Superior temporal gyrus (tissue), 1 donor: ENCODE results near the gene EXOC5.
"Not testable (repeated sequence)": the region's sequence is repeated elsewhere in the genome, so short reads cannot be mapped to it uniquely, and the experiment has no call there.

Source experiments
- DNase-seq: peaks from one replicate; pipeline ENCODE4 v3.0.0-alpha.2; 2016; ENCODE audit errors: extremely low spot score

The EXOC5 gene

DNA sequence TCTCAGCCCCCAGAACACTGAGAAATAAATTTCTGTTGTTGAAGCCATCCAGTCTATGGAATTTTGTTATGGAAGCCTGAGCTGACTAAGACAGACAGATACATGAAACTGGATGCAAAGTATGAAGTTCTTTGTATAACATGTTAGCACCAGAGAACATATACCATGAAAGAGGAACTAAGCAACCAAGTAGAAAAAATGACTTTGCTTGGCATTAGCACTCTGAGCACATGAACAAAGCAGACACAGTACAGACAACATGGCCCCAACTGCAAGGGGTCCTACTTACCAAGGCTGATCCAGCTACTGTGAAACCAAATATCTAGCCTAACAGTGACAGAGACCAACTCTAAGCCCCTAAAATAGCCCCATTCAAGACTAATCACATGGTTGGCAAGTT is 13.8 kb downstream of the EXOC5 start:
- no peak for DNase-seq

DNA sequence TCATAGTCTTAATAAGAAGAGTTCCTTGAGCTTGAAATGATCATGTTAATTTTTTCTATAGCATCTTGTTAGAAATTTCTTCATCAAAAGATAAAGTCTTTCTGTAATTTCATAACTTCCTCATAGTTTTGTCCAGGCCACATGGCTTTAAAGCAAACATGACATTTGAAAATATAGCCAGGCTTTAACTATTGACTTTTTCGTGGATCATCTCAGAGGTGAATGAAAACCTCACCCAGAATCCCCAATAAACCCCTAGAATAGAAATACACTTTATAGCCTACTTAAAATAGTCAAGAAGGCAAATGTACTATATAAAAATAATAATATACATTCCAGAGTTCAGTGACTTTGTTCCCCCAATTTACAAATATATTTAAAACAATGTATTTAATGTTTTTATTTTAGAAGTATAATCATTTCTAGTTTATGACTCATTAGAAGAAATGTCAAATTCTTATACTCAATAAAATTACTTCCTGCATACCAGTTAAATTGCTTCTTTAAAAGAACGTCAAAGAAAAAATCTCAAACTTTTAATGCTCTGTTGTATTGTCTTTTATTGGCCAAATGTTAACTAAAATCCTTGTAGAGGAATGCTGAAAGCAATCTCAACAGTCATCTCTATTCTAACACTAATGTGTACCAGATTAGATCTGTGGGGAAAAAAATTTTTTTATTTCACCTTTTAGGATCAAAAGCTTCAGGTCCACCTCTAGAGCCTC is 21.6 kb downstream of the EXOC5 start:
- DNase-seq = no peak

DNA sequence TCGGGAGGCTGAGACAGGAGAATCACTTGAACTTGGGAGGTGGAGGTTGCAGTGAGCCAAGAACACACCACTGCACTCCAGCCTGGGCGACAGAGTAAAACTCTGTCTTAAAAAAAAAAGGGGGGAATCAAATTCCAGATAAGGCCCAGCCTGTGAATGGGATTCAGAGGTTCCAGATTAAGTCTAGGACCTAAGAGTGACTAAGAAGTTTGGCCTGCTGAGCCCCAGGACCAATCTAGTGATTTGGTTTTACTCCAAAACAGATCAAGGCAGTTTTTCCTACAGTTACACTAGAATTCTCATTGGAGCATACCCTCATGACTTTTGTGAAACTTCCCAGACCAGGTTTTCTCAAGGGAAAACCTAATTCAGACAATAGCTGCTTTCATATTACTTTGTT is 22.8 kb downstream of the EXOC5 start:
- DNase-seq = no peak

DNA sequence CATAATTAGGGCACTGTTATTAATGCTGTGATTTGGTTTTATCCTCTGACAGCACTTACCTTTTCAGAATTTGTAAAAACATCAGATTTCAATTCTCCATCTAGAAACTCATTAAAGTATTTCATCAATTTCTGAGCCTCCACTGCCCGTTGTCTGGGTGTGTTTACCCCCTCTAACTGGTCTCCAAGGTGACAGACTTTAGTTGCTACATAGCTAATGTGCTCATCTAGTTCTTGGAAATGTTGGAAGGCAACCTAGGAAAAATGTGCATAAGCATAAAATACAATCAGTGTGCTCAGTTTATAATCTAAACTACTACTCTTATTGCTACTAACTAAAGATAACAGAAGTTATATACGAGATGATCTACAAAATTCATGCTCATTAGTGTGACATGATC is 24.6 kb downstream of the EXOC5 start:
- no peak for DNase-seq

DNA sequence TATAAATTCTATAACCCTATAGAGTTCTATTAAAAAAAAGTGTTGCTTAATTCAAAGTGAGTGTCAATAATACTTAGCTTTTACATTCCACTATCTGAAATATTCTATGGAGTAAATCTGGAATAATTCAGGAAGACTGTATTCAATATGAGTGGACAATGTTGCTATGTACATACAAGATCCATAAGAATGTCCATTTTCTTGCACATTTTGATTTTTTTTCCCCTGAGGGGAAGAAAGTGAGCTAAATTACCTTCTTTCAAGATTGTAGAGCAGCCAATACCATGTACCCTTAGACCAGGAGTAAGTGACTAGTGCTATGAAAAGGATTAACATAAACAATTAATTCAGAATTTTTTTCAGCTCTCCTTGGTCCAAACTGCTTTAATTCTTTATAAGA is 25.4 kb downstream of the EXOC5 start:
- DNase-seq = no peak

DNA sequence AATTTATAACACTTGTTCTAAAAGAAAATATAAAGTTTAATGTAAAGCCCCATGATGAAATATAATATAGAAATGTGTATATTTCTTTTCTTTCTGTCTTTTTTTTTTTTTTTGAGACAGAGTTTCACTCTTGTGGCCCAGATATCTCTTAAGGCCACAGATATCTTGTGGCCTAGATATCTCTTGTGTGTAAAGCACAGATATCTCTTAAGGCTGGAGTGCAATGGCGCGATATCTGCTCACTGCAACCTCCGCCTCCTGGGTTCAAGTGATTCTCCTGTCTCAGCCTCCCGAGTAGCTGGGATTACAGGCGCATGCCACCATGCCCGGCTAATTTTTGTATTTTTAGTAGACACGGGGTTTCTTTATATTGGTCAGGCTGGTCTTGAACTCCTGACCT is 28.6 kb downstream of the EXOC5 start:
- not testable (repeated sequence) for DNase-seq

DNA sequence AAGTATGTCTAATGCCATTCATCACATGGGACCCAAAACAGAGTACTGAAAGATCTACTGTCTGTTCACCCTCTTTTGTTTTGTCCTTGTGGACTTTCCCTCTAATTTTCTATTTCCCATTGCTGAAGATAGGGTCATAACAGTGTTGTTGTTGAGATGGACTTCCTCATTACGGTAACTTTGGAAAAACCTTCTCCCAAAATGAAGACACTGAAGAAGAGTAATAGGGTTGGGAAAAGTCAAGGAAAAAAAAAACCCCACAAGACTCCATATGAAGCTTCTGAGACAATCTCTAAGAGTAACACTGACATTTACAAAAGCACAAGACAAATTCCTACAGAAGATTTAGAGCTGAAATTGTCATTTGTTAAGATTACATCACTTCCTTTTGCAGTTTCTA is 36.7 kb downstream of the EXOC5 start:
- DNase-seq = no peak

DNA sequence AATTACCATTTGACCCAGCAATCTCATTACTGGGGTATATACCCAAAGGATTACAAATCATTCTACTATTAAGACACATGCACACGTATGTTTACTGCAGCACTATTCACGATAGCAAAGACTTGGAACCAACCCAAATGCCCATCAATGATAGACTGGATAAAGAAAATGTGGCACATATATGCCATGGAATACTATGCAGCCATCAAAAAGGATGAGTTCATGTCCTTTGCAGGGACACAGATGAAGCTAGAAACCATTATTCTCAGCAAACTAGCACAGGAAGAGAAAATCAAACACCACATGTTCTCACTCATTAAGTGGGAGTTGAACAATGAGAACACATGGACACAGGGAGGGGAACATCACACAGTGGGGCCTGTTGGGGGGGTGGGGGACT is 40.4 kb downstream of the EXOC5 start:
- not testable (repeated sequence) for DNase-seq

DNA sequence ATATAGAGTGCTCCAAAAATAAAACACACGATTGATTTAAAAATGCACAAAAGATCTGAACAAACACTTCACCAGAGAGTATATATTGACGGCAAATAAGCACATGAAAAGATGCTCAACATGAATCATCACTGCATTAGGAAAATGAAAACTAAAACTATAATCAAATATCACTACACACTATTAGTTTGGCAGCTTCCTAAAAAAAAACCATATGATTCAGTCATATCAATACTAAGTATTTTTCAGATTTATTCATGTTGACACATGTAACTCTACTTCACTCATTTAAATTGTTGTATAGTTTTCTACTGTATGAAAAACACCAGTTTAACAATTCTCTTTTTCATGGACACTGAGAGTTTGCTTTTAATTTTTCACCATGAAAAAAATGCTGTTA is 41.6 kb downstream of the EXOC5 start:
- DNase-seq = no peak

DNA sequence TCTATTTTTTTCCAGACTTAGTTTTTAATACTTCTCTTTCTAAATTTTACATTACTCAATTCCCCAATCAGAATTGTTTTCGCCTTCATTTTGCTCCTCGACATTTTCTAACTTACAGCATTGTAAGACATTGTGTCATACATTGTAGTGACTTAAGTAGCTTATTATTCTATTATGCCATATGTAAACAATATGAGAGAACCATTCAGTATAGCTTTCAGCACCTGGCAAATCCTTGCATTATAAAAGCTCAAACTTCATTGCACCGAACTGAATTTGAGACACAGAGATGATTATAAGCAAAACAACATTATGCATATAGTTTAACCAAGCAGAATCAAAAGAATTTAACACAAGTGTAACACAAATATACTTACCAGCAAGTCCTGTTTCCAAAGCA is 46.8 kb downstream of the EXOC5 start:
- DNase-seq = no peak

DNA sequence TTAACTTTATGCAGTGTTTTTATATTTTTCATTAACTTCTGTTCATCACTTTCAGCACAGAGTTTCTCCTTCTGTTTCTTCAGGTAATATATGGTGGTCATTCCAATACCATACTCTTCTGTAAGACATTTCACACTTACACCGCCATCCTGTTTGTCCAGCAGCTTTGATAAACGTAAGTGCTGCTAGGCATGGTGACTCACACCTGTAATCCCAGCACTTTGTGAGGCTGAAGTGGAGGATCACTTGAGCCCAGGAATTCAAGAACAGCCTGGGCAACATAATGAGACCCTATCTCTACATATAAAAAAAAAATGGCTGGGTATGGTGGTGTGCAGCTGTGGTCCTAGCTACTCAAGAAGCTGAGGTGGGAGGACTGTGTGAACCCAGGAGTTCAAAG is 55.8 kb downstream of the EXOC5 start:
- no peak for DNase-seq

DNA sequence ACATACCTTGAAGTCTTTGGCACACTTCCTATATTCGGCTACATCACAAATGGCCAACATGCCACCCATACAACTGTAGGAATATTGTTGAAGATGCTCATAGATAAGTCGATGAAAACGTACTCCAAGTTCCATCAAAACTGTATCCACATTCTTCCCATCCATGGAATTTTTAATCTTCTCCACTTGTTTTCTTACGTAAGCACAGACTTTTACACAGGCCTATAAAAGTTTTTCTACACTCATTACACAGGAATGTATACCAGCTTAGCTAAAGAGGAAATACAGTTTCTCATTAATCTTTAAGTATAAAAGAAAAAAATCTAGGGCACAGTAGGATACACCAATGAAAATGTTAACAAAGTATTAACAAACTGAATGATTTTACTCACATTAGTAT is 59.1 kb downstream of the EXOC5 start:
- no peak for DNase-seq

DNA sequence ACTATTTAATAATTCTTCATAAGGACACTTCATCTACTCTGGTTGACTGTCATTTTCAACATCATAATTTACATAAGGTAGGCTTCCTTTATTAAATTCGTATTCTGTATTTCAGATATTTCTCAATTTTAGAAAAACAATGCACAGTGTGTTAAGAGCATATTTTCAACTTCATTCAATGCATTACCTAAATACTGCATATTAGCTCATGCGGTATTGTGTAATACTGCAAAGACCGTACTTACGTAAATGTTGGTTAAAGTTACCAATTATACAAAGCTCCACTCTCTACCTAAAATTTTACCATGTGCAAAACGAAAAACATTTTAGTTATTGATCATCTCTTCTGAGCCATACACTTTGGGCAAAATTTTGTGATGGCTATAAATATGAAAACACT is 62.8 kb downstream of the EXOC5 start:
- DNase-seq = no peak

DNA sequence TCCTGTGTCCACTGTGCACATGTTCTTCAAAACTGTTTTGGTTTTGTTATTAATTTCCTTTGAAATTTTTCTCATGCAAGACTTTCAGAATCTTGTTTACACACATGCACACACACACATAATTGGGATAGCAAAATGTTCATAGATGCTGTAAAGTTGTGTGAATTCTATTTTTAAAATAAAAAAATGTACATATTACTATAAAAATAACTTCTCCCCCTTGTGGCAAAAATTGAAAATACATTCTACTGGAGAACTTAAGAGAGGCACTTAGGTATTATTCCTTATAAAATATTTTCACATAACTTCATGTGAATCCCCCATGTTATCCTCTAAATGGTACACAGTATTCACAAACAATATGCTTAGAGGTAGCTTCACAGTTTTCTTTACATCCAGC is 66.0 kb downstream of the EXOC5 start:
- not testable (repeated sequence) for DNase-seq

DNA sequence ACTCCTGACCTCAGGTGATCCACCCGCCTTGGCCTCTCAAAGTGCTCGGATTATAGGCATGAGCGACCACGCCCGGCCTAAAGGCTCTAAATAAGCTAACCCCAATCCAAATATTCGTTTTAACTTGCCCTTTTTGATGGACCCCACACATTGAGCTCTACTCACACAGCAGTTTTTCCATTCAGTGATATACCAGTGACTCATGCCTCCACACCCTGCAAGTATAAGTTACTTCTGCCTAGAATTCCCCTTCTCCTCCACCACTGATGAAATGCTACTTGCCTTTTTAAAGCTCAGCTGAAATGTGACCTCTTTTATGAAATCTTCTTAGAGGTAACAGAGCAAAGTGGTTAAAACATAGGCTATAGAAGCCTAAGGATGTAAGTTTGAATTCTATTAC is 68.8 kb downstream of the EXOC5 start:
- DNase-seq = no peak

DNA sequence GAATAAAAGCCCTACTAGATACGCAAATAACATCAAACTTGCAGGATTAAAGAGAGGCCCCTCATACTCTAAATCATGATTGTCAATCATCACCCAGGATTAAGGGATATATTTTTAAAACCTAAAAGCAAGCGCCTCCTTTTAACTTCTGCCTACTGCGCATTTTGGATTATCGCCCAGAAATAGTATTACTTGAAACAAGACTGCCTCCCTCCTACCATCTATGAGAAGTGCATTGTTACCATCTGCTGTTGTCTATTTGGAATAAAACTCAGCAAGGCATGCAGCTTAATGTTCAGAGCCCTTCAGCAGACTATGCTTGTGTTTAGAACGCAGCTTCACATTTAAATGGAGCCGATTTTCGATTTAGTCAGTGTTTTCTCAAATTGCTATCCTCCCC is 79.6 kb downstream of the EXOC5 start:
- peak; percentile 68 for DNase-seq

DNA sequence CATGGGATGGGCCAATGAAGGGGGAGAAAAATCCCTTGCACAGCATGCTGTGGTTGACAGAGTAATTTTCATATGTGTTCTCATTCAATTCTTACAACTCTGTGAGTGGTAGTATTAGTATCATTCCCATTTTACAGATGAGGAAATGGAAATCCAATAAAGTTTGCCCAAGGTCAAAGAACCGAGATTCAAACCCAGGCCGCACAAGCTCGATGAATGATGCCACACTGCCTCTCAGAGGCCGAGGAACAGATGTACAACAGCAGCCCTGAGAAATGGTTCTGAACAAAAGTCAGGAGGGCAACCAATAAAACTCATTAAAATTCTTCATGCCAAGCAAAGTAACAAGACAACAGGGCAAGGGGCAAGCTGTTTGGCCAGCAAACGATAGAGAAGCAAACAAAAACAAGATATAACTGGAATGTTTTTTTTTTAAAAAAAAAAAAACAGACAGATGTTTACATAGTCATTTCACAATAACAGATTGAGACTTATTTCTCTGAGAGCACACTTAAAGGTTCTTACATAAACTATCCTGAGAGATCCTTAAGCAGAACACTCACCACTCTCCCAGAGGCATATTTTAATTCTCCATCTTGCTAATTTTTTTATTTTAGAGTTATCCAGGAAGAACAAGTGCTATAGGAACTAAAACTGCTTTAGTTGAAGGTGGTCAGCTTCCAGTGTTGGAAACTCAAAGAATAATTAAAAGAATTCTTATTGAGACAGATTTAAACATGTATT is 85.8 kb downstream of the EXOC5 start:
- no peak for DNase-seq

DNA sequence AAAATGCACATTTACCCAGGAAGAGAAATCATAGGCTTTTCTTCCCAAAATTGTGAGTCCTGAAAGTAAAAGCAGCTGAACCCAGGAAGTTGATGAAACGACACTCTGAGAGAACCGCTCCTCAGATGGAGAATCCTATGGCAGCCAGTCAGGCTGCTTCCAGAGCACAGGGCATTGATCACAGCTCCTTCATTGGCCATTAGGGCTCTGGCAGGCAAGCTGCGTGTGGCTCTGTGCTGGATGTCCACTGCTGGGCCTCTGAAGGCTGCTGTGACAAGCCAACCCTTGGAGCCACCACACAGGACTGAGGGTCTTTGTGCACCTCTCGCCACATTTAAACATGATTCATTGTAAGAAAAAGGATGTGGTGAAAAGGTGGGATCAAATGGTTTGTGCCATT is 89.4 kb downstream of the EXOC5 start:
- DNase-seq = no peak

DNA sequence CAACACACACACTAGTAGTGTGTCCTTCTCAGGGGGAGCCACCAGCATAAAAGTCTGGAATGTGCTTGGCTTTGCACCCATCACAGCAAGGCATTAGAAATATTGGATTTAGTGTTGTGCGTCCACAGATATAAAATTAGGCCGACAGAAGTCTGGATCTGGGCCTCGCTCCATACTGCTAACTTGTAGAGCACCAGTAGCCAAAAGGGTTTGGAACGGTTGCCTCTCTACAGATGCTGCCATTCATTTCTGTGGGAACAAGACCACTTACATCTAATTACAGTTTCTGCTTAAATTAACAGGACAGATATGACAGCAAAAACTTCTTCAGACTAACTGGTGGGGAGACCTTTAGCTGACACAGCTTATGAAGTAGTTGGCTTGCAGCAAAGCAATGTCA is 94.2 kb downstream of the EXOC5 start:
- DNase-seq = no peak

DNA sequence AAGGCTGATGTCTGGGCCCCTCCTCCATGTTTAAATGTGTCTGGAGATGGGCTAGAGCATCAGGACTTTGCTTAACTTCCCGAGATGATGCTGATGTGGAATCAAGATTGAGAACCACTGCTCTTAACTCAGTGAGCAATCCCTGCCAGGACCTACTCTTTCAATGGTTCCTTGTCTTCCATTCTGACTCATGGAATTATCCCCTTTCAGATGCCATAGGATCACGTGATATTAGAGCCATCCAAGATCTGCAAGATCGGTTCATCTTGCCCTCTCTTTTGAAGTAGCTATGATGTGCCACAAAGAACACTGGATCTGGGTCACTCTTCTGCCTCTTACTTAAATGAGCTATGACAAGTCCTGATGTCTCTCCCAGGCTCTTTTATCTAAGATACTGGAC is 96.8 kb downstream of the EXOC5 start:
- DNase-seq = no peak

DNA sequence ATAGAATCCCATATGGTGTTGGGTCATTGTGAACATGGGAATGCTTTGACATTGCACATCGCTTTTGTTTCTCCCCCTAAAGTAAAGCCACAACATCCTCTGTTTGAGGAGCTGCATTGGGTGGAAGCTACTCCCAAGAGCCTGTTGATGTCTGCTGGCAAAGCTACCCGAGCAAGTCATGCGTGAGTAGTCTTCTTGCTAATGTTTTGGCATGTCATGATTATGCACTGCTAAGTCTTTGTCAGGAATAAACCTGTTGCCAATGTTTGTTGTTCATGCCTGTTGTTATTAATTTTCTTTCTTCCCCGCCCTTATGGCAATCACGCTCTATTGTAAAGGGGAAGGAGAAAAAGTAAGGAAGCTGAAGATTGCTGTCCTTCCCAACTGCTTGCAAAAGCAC is 97.3 kb downstream of the EXOC5 start:
- no peak for DNase-seq

DNA sequence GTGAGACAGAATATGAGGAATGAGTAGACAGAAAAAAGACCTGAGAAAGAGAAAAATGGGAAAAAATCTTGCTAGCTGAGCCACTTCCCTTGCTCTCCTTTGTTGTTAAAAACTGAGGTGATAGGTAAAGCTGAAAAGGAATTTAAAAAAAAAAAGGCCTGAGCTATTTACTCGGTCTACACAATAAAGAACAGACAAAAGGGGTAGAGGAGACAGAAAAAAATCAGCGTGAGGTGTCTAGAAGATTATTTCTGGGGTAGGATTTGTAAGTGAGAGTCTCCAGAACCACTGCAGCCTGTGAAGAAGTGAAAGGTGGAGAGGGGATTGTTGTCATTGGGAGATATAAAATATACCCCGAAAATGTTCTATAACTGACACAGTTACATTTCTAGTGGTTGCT is 98.8 kb downstream of the EXOC5 start:
- DNase-seq = no peak

DNA sequence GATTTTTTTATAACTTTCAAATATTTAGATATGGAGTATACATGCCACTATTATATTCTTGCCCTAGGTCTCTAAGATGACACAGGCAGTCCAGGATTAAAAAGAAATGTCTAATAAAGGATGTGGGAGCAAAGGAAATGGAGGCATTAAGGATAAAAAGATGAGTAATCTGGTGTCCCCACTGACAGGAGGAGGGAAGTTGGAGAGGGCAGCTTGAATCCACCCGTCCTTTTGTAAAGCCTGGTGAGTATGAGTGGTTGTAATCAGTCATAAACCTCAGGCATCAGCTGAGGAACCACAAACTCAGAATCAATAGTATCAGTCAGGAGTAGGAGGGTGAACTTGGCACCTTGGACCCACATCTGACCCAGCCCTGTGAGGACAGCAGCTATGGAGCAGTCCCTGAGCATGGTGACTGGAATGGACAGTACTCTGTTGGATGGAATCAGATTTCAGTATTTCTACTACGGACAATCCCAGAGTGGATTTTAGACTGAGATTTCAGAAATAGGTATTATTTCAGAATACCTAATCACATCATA is 100.5 kb downstream of the EXOC5 start:
- no peak for DNase-seq
